ENCODE data around the gene UBE2E2.

Gene UBE2E2

DNA sequence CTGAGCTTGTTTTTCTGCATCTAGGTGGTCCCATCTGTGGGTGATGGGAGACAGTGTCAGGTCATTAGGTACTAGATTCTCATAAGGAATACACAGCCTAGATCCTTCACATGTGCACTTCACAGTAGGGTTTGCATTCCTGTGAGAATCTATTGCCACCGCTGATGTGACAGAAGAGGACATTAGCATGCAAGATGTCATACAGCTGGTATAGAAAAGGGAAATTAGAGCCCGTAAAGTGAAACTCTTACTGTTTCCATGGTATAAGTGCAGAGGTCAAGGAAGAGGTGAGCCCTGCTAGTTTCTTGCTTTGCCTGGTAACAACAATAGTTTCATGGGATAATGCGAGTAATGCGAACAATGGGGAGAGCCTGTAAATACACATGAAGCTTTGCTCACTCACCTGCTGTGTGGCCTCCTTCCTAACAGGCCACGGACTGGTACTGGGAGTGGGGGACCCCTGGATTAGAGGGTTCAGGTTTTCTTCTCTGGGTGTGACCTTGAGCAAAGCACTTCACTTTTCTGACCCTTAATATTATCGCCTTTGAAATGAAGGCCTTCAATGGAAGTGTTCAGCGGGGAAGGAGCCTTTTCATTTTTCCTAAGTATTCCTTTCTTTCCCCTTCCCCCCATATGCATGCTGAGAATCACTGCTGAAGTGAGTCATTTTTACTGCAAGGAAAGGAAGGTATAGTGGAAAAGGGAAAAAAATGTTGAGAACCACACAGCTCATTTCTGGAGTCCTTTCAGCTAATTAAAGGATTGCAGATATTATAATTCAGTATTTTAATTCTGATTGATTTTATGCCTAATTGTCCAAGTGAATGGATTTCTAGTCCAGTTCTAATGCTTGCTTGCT is 286.4 kb downstream of the UBE2E2 start:
- peak; percentile 64 for DNase-seq

DNA sequence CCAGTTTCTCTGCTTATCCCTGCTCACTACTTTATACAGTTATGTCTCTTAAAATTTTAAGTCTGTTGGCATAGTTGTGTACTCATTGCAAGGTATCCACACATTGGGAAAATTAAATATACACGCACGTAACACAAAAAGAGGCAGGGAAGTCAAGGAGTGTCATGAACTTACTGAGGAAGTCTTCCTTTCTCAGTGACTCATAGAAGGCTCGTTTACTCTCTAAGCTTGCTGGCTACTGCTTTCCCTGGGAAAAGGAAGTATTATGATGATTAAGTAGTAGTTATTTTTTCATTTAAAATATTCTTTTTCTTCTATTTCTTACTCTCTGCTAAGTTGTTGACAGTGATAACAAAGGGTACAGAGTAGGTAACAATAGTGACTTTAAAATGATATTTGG is 287.3 kb downstream of the UBE2E2 start:
- peak; percentile 63 for DNase-seq

- DNase-seq, result no peak
These were observed 288.9 kb downstream of the UBE2E2 start for GRCh38 chr3:23492057-23492456.

GRCh38 chr3:23493889-23494288 is 290.8 kb downstream of the UBE2E2 start:
- no peak for DNase-seq

- no peak for DNase-seq
These were observed 291.8 kb downstream of the UBE2E2 start for GRCh38 chr3:23494967-23495366.

GRCh38 chr3:23495507-23495906 is 292.4 kb downstream of the UBE2E2 start:
- DNase-seq, result peak; percentile 38

DNA sequence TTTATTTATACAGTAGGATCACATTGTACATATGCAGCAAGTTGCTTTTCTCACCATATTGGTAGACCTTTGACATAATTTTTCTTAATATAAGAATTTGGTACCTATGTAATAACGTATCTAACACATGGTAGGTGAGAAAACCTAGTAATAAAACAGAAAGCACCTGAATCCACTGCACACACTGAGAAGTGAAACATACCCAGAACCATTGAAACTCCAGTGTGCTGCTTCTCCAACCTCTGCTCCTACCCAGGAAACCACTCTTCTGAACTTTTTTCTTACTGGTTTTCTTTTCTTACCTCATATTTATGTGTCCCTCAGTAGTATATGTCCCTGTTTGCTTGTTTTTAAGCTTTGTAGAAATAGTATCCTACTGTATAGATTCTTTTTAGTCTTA is 293.0 kb downstream of the UBE2E2 start:
- DNase-seq, result no peak

- DNase-seq, result no peak
These were observed 294.0 kb downstream of the UBE2E2 start for GRCh38 chr3:23497156-23497555.

- DNase-seq, result peak; percentile 17
These were observed 298.2 kb downstream of the UBE2E2 start for GRCh38 chr3:23501201-23501802.

- DNase-seq, result no peak
These were observed 305.3 kb downstream of the UBE2E2 start for GRCh38 chr3:23508464-23508863.

- DNase-seq, result no peak
These were observed 315.3 kb downstream of the UBE2E2 start for GRCh38 chr3:23518441-23518840.

DNA sequence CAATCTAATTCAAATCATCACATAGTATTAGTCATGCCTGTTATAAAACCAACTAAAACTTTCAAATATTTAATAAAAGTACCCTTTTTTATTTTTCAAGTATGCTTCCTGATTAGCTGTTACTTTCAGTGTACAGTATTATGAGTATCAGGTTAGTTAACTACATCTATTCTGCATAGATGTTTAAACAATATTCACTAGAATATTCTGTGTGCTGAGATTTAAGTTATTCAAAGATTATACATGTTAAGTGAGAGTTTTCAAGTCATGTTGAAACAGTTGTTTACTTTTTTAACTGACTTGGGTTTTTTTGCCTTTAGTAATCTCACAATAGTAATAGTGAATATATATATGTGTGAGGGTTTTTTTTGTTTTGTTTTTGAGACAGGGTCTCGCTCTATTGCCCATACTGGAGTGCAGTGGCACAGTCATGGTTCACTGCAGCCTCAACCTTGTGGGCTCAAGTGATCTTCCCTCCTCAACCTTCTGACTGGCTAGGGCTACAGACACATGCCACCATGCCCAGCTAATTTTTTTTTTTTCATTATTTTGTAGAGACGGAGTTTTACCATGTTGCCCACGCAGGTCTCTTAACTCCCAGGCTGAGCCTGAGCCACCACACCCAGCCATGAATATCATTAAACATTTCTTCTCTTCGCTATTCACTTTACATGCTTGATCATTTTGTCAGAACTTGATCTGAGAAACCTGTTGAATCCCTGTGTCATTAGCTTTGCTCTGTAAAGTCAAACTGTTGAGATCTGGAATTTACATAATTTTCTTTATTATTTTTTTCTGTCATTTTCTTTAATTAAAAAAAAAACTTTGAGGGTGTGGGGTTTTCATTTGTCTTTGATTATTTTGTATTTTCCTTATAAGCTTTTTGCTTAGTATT is 316.4 kb downstream of the UBE2E2 start:
- DNase-seq, result no peak

- no peak for DNase-seq
These were observed 324.2 kb downstream of the UBE2E2 start for GRCh38 chr3:23527326-23527725.

DNA sequence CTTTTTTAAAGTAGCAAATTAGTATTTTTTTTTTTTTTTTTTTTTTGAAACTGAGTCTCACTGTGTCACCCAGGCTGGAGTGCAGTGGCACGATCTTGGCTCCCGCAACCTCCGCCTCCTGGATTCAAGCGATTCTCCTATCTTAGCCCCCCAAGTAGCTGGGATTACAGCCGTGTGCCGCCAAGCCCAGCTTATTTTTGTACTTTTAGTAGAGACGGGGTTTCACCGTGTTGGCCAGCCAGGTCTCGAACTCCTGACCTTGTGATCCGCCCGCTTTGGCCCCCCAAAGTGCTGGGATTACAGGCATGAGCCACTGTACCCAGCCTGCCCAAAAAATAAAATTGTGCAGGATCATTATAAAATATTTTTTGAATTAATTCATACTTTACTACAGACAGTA is 330.5 kb downstream of the UBE2E2 start:
- DNase-seq, result no peak

DNA sequence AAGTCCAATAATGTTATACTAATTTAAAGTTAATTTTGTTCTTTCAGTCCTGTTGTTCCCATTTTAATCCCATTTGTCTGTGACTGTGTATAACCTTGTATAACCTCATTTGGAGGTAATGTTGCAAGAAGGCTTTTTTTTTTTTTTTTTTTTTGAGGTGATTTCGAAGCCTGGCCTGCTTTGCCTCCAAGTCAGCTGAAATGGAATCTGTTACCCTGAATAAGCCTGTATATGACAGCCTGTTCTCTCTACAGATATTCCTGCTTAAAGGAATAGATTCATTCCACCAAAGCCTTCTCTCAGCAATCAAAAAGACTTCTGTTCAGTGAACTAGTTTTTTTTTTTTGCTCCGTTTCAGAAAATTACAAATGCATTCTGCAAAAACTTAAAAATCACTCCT is 330.9 kb downstream of the UBE2E2 start:
- DNase-seq, result no peak

GRCh38 chr3:23537101-23537551 is 334.0 kb downstream of the UBE2E2 start:
- DNase-seq, result no peak

DNA sequence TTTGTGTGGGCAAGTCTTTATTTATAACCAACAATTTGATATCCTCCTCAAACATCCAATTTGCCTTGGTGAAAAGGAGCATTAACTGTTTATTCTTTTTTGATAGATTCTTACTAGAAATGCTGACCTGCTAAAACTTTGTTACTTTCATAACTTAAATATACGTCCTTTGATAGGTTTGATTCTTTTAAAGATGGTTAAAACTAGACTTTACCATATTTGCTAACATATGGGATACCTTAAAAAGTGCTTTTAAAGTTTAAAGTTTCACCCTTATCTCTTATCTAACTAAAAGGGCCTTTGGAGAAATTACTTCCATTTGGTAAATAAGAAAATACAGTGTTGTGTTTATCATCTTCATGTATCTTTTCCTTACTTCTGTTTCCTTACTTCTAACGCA is 336.1 kb downstream of the UBE2E2 start:
- DNase-seq, result no peak

DNA sequence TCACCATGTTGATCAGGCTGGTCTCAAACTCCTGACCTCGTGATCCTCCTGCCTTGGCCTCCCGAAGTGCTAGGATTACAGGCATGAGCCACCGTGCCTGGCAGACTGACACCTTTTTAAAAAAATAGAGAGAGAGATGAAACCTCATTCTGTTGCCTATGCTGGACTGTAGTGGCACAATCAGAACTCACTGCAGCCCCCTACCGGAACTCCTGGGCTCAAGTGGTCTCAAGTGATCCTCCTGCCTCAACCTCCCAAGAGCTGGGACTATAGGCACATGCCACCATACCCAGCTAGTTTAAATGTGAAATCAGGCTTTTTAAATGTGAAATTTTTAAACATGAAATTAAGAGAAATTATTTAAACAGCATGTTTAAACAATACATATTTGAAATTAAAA is 337.5 kb downstream of the UBE2E2 start:
- no peak for DNase-seq

DNA sequence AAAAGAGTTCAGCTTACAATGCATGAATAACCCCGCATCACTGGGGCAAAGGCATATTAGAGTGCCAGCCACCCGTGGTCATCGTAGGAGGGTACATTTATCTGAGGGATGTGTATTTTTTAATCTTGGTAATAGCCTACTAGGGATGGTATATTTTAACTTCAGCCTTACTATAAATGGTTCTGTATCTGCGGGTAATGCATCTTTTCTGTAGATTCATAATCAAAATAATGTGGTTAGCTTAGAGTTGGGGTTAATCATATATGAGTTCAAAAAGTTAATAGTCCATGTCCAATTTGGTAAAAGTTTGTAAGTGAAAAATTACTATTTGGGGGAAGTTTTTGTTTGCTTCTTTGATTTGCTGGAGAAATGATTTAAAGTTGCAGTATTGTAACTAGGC is 339.0 kb downstream of the UBE2E2 start:
- DNase-seq, result no peak

GRCh38 chr3:23546181-23546580 is 343.1 kb downstream of the UBE2E2 start:
- DNase-seq, result no peak

DNA sequence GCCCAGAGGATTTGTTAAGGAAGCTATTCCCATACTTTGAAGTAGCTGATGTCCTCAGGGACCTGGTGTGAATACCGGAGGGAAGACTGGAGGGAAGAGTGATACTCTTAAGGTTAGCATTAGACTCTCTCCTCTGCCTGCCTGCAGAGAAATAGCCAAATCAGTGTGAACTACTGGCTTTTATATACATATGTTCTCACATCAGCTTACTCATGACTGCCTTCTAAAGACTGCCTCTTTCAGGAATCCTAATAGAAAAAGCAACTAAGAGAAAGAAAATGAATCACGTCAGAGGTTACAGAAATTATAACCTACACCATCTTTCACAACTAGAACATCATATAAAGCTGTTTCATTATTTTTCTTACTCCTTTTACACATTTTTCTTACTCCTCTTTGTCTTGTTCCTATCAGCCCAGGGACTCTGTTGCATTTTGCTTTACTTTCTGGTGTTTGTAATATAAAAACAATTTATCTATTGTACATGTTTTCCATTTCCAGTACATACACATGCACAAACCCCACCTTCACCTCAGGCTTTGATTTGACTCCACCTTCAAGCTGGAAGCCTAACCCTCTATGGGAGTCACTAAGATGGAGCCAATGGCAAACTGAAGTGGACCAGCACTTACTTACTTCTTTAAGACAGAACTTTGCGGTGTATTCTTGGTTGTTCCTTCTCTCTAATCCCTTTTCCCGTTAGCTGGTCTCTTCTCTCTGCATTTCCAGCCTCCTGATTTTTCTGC is 345.0 kb downstream of the UBE2E2 start:
- DNase-seq, result no peak

GRCh38 chr3:23548706-23549105 is 345.6 kb downstream of the UBE2E2 start:
- DNase-seq, result no peak
